ENCODE data around the gene TLL2. TPM values are rescaled to one million over a fixed set of nuclear protein-coding genes. Genes with fewer than 3 reads are reported as not detected.

Gene TLL2
- total RNA-seq, 2 donors from 2014 or later = not detected

- no peak overlapping the region for H3K4me3 ChIP-seq
- H3K27me3 ChIP-seq (replicated peaks; ENCODE audit: insufficient read depth) = no peaks in the 10 kb centered on the region
- no peak for DNase-seq (ENCODE audit: low spot score)
- H3K4me1 ChIP-seq (ENCODE audit: control insufficient read depth in 1 of 2, low read depth in 2 of 2) = no peaks in the 10 kb centered on the region
- no peak for TF ChIP-seq CTCF (IDR thresholded peaks at IDR 0.05)
- no peaks in the 10 kb centered on the region for H3K9me3 ChIP-seq
- ATAC-seq (ENCODE audit: insufficient number of reproducible peaks, low FRiP score, low read depth) = no peak
- H3K27ac ChIP-seq = no peak overlapping the region
- H3K36me3 ChIP-seq = no peaks in the 10 kb centered on the region
Observed at GRCh38 chr10:96419351-96419750, 94.4 kb downstream of the TLL2 start.

- DNase-seq (ENCODE audit: low spot score) = no peak
- Histone ChIP-seq H3K9me3 (no peaks in the 10 kb centered on the region), H3K4me1 (ENCODE audit: control insufficient read depth in 1 of 2, low read depth in 2 of 2) (peaks cover 0 to under 1% of the 10 kb centered on the region in 2 donors), H3K27me3 (replicated peaks; ENCODE audit: insufficient read depth) (no peaks in the 10 kb centered on the region), H3K36me3 (no peaks in the 10 kb centered on the region), H3K27ac (no peak overlapping the region), H3K4me3 (no peak overlapping the region)
- TF ChIP-seq CTCF (IDR thresholded peaks at IDR 0.05) = no peak
- ATAC-seq (ENCODE audit: insufficient number of reproducible peaks, low FRiP score, low read depth) = no peak
Observed at GRCh38 chr10:96418582-96418981, 95.1 kb downstream of the TLL2 start.

- Histone ChIP-seq H3K4me3 (no peak overlapping the region), H3K4me1 (ENCODE audit: control insufficient read depth in 1 of 2, low read depth in 2 of 2) (peaks cover 0 to 7% of the 10 kb centered on the region in 2 donors), H3K27me3 (replicated peaks; ENCODE audit: insufficient read depth) (no peaks in the 10 kb centered on the region), H3K9me3 (no peaks in the 10 kb centered on the region), H3K36me3 (no peaks in the 10 kb centered on the region), H3K27ac (no peak overlapping the region)
- ATAC-seq (ENCODE audit: insufficient number of reproducible peaks, low FRiP score, low read depth) (no peak), DNase-seq (ENCODE audit: low spot score) (no peak)
- TF ChIP-seq CTCF (IDR thresholded peaks at IDR 0.05) = no peak
Observed at GRCh38 chr10:96417441-96417840, 96.3 kb downstream of the TLL2 start.

- no peak for TF ChIP-seq CTCF (IDR thresholded peaks at IDR 0.05)
- no peak overlapping the region for H3K4me3 ChIP-seq
- no peak overlapping the region for H3K27ac ChIP-seq
- H3K9me3 ChIP-seq = no peaks in the 10 kb centered on the region
- H3K27me3 ChIP-seq (replicated peaks; ENCODE audit: insufficient read depth) = no peaks in the 10 kb centered on the region
- H3K4me1 ChIP-seq (ENCODE audit: control insufficient read depth in 1 of 2, low read depth in 2 of 2) = peaks cover 0 to 7% of the 10 kb centered on the region in 2 donors
- DNase-seq (ENCODE audit: low spot score) = no peak
- H3K36me3 ChIP-seq = no peaks in the 10 kb centered on the region
- ATAC-seq (ENCODE audit: insufficient number of reproducible peaks, low FRiP score, low read depth) = no peak
Observed at GRCh38 chr10:96416643-96417042, 97.1 kb downstream of the TLL2 start.

- H3K9me3 ChIP-seq = no peaks in the 10 kb centered on the region
- H3K27me3 ChIP-seq (replicated peaks; ENCODE audit: insufficient read depth) = no peaks in the 10 kb centered on the region
- DNase-seq (ENCODE audit: low spot score) (no peak), ATAC-seq (ENCODE audit: insufficient number of reproducible peaks, low FRiP score, low read depth) (no peak)
- H3K4me3 ChIP-seq = no peak overlapping the region
- H3K27ac ChIP-seq = no peak overlapping the region
- peaks cover 0 to 7% of the 10 kb centered on the region in 2 donors for H3K4me1 ChIP-seq (ENCODE audit: control insufficient read depth in 1 of 2, low read depth in 2 of 2)
- no peak for TF ChIP-seq CTCF (IDR thresholded peaks at IDR 0.05)
- no peaks in the 10 kb centered on the region for H3K36me3 ChIP-seq
Observed at GRCh38 chr10:96415891-96416554, 97.7 kb downstream of the TLL2 start.
